Measurements from ENCODE around the gene TNFRSF4. TPM values are rescaled to one million over a fixed set of nuclear protein-coding genes. Genes with fewer than 3 reads are reported as not detected.

Gene TNFRSF4
- total and polyA plus RNA-seq, 2 donors from 2014 or later = 3.3 to 5.1 TPM

- H3K4me1 ChIP-seq (ENCODE audit: control insufficient read depth in 2 of 3, insufficient read depth in 2 of 3, low read depth in 1 of 3, low read length in 3 of 3) = no peaks in the 10 kb centered on the region
- no peak overlapping the region for H3K9ac ChIP-seq (ENCODE audit: low read length in 3 of 3)
- intact Hi-C loops (cut with DNase I) = no loop called here
- H3K27ac ChIP-seq (ENCODE audit: low read depth in 2 of 2, low read length in 2 of 2) = no peak overlapping the region
- H3K9me3 ChIP-seq (ENCODE audit: control insufficient read depth in 2 of 3, insufficient read depth in 1 of 3, low read length in 3 of 3) = no peaks in the 10 kb centered on the region
- FAIRE-seq = no peak
- DNase-seq = peak in 3 of 5 donors; percentile 40 to 73 (median 61)
- no peak for TF ChIP-seq CTCF (IDR thresholded peaks at IDR 0.05; ENCODE audit: borderline replicate concordance, extremely low read depth, insufficient read depth)
- no peaks in the 10 kb centered on the region for H3K27me3 ChIP-seq (ENCODE audit: control insufficient read depth, insufficient read depth, low read length)
- no peak overlapping the region for H3K4me3 ChIP-seq (ENCODE audit: low read length in 3 of 3)
- no peaks in the 10 kb centered on the region for H3K36me3 ChIP-seq (ENCODE audit: control insufficient read depth in 2 of 3, insufficient read depth in 3 of 3, low read length in 3 of 3)
Measured at GRCh38 chr1:1185101-1185765, 28.7 kb downstream of the TNFRSF4 start.

- H3K27me3 ChIP-seq (ENCODE audit: control insufficient read depth, insufficient read depth, low read length) = no peaks in the 10 kb centered on the region
- peak in 2 of 5 donors; percentile 40 to 61 for DNase-seq
- no peaks in the 10 kb centered on the region for H3K4me1 ChIP-seq (ENCODE audit: control insufficient read depth in 2 of 3, insufficient read depth in 2 of 3, low read depth in 1 of 3, low read length in 3 of 3)
- no peaks in the 10 kb centered on the region for H3K9me3 ChIP-seq (ENCODE audit: control insufficient read depth in 2 of 3, insufficient read depth in 1 of 3, low read length in 3 of 3)
- H3K36me3 ChIP-seq (ENCODE audit: control insufficient read depth in 2 of 3, insufficient read depth in 3 of 3, low read length in 3 of 3) = no peaks in the 10 kb centered on the region
- no peak for TF ChIP-seq CTCF (IDR thresholded peaks at IDR 0.05; ENCODE audit: borderline replicate concordance, extremely low read depth, insufficient read depth)
- intact Hi-C loops (cut with DNase I) = no loop called here
- H3K4me3 ChIP-seq (ENCODE audit: low read length in 3 of 3) = no peak overlapping the region
- H3K9ac ChIP-seq (ENCODE audit: low read length in 3 of 3) = no peak overlapping the region
- no peak overlapping the region for H3K27ac ChIP-seq (ENCODE audit: low read depth in 2 of 2, low read length in 2 of 2)
- no peak for FAIRE-seq
Measured at GRCh38 chr1:1183833-1184775, 29.8 kb downstream of the TNFRSF4 start.

- H3K4me1 ChIP-seq (ENCODE audit: control insufficient read depth in 2 of 3, insufficient read depth in 2 of 3, low read depth in 1 of 3, low read length in 3 of 3) = no peaks in the 10 kb centered on the region
- H3K9ac ChIP-seq (ENCODE audit: low read length in 3 of 3) = no peak overlapping the region
- peak in 2 of 5 donors; percentile 42 to 68 for DNase-seq
- FAIRE-seq = no peak
- H3K27me3 ChIP-seq (ENCODE audit: control insufficient read depth, insufficient read depth, low read length) = no peaks in the 10 kb centered on the region
- intact Hi-C loops (cut with DNase I) = no loop called here
- no peaks in the 10 kb centered on the region for H3K9me3 ChIP-seq (ENCODE audit: control insufficient read depth in 2 of 3, insufficient read depth in 1 of 3, low read length in 3 of 3)
- TF ChIP-seq CTCF (IDR thresholded peaks at IDR 0.05; ENCODE audit: borderline replicate concordance, extremely low read depth, insufficient read depth) = no peak
- H3K27ac ChIP-seq (ENCODE audit: low read depth in 2 of 2, low read length in 2 of 2) = no peak overlapping the region
- H3K36me3 ChIP-seq (ENCODE audit: control insufficient read depth in 2 of 3, insufficient read depth in 3 of 3, low read length in 3 of 3) = no peaks in the 10 kb centered on the region
- no peak overlapping the region for H3K4me3 ChIP-seq (ENCODE audit: low read length in 3 of 3)
Measured at GRCh38 chr1:1183221-1183747, 30.7 kb downstream of the TNFRSF4 start.
